GM12891 (cell line): ENCODE results near the gene SSBP4.
"Not testable (repeated sequence)": the region's sequence is repeated elsewhere in the genome, so short reads cannot be mapped to it uniquely, and the experiment has no call there.

Experiments used
- POLR2A ChIP-seq: IDR thresholded peaks from 2 replicates; pipeline ENCODE4 v1.6.1; 2011; ENCODE audit warnings: low read depth, low read length, control low read depth
- POLR2AphosphoS5 ChIP-seq: IDR thresholded peaks from 2 replicates; pipeline ENCODE4 v1.6.1; 2011; ENCODE audit warnings: low read depth, low read length, control low read depth
- POU2F2 ChIP-seq: IDR thresholded peaks from 2 replicates; pipeline ENCODE4 v1.6.1; 2011; ENCODE audit warnings: low read depth, mild to moderate bottlenecking, control low read depth, low read length, moderate library complexity
- TAF1 ChIP-seq: IDR thresholded peaks from 2 replicates; pipeline ENCODE4 v1.6.1; 2011; ENCODE audit warnings: low read depth, low read length, control low read depth

GRCh38 chr19:18383622-18384021 is 35.6 kb upstream of the SSBP4 start:
- not testable (repeated sequence) for TF ChIP-seq POLR2A, POLR2AphosphoS5, TAF1, POU2F2
